ENCODE measurements around the gene RNF5. TPM values are rescaled to one million over a fixed set of nuclear protein-coding genes. Genes with fewer than 3 reads are reported as not detected.
"Not testable (repeated sequence)": the region's sequence is repeated elsewhere in the genome, so short reads cannot be mapped to it uniquely, and the experiment has no call there.

RNF5 gene
- polyA plus RNA-seq (ENCODE audit: insufficient read length in 12 of 12): 10 to 100 TPM in 11 of 12 donors, not detected in 1; 39.5 to 93.2 (median 46.9) TPM
- long read RNA-seq, donor 1, transcript RNF5-203 (6 exons, 1,168 nt): major isoform, 48 of 117 reads
- long read RNA-seq, donor 1, partial matches to known transcripts: 54 of 117 reads
- long read RNA-seq, donor 1, other reads (novel, unspliced or antisense): 15 of 117 reads
- long read RNA-seq, donor 2, transcript RNF5-203 (6 exons, 1,168 nt): major isoform, 22 of 42 reads
- long read RNA-seq, donor 2, partial matches to known transcripts: 20 of 42 reads
- long read RNA-seq, donor 2, other reads (novel, unspliced or antisense): 0 of 42 reads
- long read RNA-seq, donor 3, transcript RNF5-203 (6 exons, 1,168 nt): major isoform, 18 of 40 reads
- long read RNA-seq, donor 3, partial matches to known transcripts: 22 of 40 reads
- long read RNA-seq, donor 3, other reads (novel, unspliced or antisense): 0 of 40 reads
- long read RNA-seq, donor 4, transcript RNF5-203 (6 exons, 1,168 nt): major isoform, 11 of 24 reads
- long read RNA-seq, donor 4, partial matches to known transcripts: 13 of 24 reads
- long read RNA-seq, donor 4, other reads (novel, unspliced or antisense): 0 of 24 reads
- long read RNA-seq, donor 5, transcript RNF5-203 (6 exons, 1,168 nt): major isoform, 47 of 61 reads
- long read RNA-seq, donor 5, partial matches to known transcripts: 0 of 61 reads
- long read RNA-seq, donor 5, other reads (novel, unspliced or antisense): 14 of 61 reads
- long read RNA-seq, donor 6, transcript RNF5-203 (6 exons, 1,168 nt): major isoform, 15 of 28 reads
- long read RNA-seq, donor 6, partial matches to known transcripts: 13 of 28 reads
- long read RNA-seq, donor 6, other reads (novel, unspliced or antisense): 0 of 28 reads
- long read RNA-seq, donor 7, transcript RNF5-203 (6 exons, 1,168 nt): major isoform, 8 of 13 reads
- long read RNA-seq, donor 7, partial matches to known transcripts: 5 of 13 reads
- long read RNA-seq, donor 7, other reads (novel, unspliced or antisense): 0 of 13 reads
- long read RNA-seq, donor 8, transcript RNF5-203 (6 exons, 1,168 nt): major isoform, 43 of 60 reads
- long read RNA-seq, donor 8, partial matches to known transcripts: 10 of 60 reads
- long read RNA-seq, donor 8, other reads (novel, unspliced or antisense): 7 of 60 reads
- long read RNA-seq, donor 9, transcript RNF5-203 (6 exons, 1,168 nt): major isoform, 23 of 37 reads
- long read RNA-seq, donor 9, partial matches to known transcripts: 14 of 37 reads
- long read RNA-seq, donor 9, other reads (novel, unspliced or antisense): 0 of 37 reads
- long read RNA-seq, donor 10, transcript RNF5-203 (6 exons, 1,168 nt): major isoform, 36 of 61 reads
- long read RNA-seq, donor 10, partial matches to known transcripts: 25 of 61 reads
- long read RNA-seq, donor 10, other reads (novel, unspliced or antisense): 0 of 61 reads
- long read RNA-seq, donor 11, transcript RNF5-203 (6 exons, 1,168 nt): major isoform, 29 of 47 reads
- long read RNA-seq, donor 11, partial matches to known transcripts: 18 of 47 reads
- long read RNA-seq, donor 11, other reads (novel, unspliced or antisense): 0 of 47 reads

- DNase-seq: peak; percentile 99
Measured at GRCh38 chr6:32177788-32178546, at the start of gene RNF5. Gene RNF5, plus strand, starts transcription at chr6:32178405. Its CDS starts 107 bp downstream, at chr6:32178512.

GRCh38 chr6:32128751-32129296, 49.4 kb upstream of the RNF5 start:
- DNase-seq: no peak

- DNase-seq: no peak
Measured at GRCh38 chr6:32129297-32130088, 48.7 kb upstream of the RNF5 start.

- no peak for DNase-seq
Measured at GRCh38 chr6:32131439-32131948, 46.7 kb upstream of the RNF5 start.

GRCh38 chr6:32132110-32132509, 46.1 kb upstream of the RNF5 start:
- no peak for DNase-seq

GRCh38 chr6:32133786-32134185, 44.4 kb upstream of the RNF5 start:
- DNase-seq: no peak

- no peak for DNase-seq
Measured at GRCh38 chr6:32137454-32137853, 40.8 kb upstream of the RNF5 start.

- DNase-seq: no peak
Measured at GRCh38 chr6:32139590-32139989, 38.6 kb upstream of the RNF5 start.

- DNase-seq: no peak
Measured at GRCh38 chr6:32140420-32141046, 37.7 kb upstream of the RNF5 start.

GRCh38 chr6:32144238-32144637, 34.0 kb upstream of the RNF5 start:
- DNase-seq: not testable (repeated sequence)

GRCh38 chr6:32146287-32146686, 31.9 kb upstream of the RNF5 start:
- DNase-seq: no peak

- DNase-seq: no peak
Measured at GRCh38 chr6:32146687-32147086, 31.5 kb upstream of the RNF5 start.

- DNase-seq: no peak
Measured at GRCh38 chr6:32147401-32148132, 30.6 kb upstream of the RNF5 start.

GRCh38 chr6:32148289-32149091, 29.7 kb upstream of the RNF5 start:
- peak; percentile 64 for DNase-seq

- DNase-seq: no peak
Measured at GRCh38 chr6:32149092-32149755, 29.0 kb upstream of the RNF5 start.
